WTC11 (cell line): ENCODE data around the gene GLI2. TPM values are rescaled to one million over a fixed set of nuclear protein-coding genes. Genes with fewer than 3 reads are reported as not detected.

Experiments used
- ATAC-seq: fragments of 200-7000 bp; cut with Tn5 transposase; 2 replicates; pipeline ENCODE4 v1.10.0; 2021; ENCODE audit warnings: mild to moderate bottlenecking, moderate library complexity
- CTCF ChIA-PET: fragments of 300-600 bp; sonication (Branson Sonifier 250); formaldehyde crosslinking; loops from one replicate; lab custom pipeline; 2021; ENCODE audit warnings: antibody characterized with exemption; lab: Charles Lee
- POLR2A ChIA-PET: fragments of 350-600 bp; sonication (Branson Sonifier 250); formaldehyde crosslinking; loops from one replicate; lab custom pipeline; 2021; ENCODE audit warnings: antibody characterized with exemption; lab: Charles Lee
- DNase-seq: peaks from one replicate; pipeline ENCODE4 v3.0.0; 2021; ENCODE audit warnings: low spot score
- H3K27ac Mint-ChIP-seq: 2 replicates; pipeline ENCODE4 v1.8.0; 2021; ENCODE audit warnings: mixed read lengths
- H3K27me3 Mint-ChIP-seq: 2 replicates; pipeline ENCODE4 v1.8.0; 2021; ENCODE audit warnings: low read depth, mild to moderate bottlenecking, moderate library complexity, mixed read lengths
- H3K36me3 Mint-ChIP-seq: 2 replicates; pipeline ENCODE4 v1.8.0; 2021; ENCODE audit warnings: mixed read lengths
- H3K4me1 Mint-ChIP-seq: 2 replicates; pipeline ENCODE4 v1.8.0; 2022; ENCODE audit warnings: mixed read lengths
- H3K4me3 Mint-ChIP-seq: 2 replicates; pipeline ENCODE4 v1.8.0; 2021; ENCODE audit warnings: mild to moderate bottlenecking, moderate library complexity, mixed read lengths
- H3K9me3 Mint-ChIP-seq: 2 replicates; pipeline ENCODE4 v1.8.0; 2021; ENCODE audit warnings: mixed read lengths
- AR ChIP-seq: fragments of 250-450 bp; sonication (Bioruptor Pico); IDR thresholded peaks from 2 replicates; pipeline ENCODE4 v1.9.0; 2021; ENCODE audit warnings: mild to moderate bottlenecking
- ATF3 ChIP-seq: sonication (generic); formaldehyde crosslinking; conservative IDR thresholded peaks from 2 replicates; pipeline ENCODE4 v1.8.1; 2022; ENCODE audit warnings: mild to moderate bottlenecking, missing genetic modification reagents
- CREB1 ChIP-seq: sonication (generic); formaldehyde crosslinking; IDR thresholded peaks from 2 replicates; pipeline ENCODE4 v1.8.0; 2023; ENCODE audit warnings: mild to moderate bottlenecking, missing genetic modification reagents
- E2F5 ChIP-seq: sonication (generic); formaldehyde crosslinking; IDR thresholded peaks from 2 replicates; pipeline ENCODE4 v1.8.1; 2022; ENCODE audit warnings: mild to moderate bottlenecking, moderate library complexity, missing genetic modification reagents
- ESRRA ChIP-seq: sonication (generic); formaldehyde crosslinking; IDR thresholded peaks from 2 replicates; pipeline ENCODE4 v1.8.1; 2022; ENCODE audit warnings: mild to moderate bottlenecking, missing genetic modification reagents, borderline replicate concordance
- GRHL2 ChIP-seq: fragments of 250-450 bp; sonication (Bioruptor Pico); IDR thresholded peaks from 2 replicates; pipeline ENCODE4 v1.8.0; 2022; ENCODE audit warnings: mild to moderate bottlenecking, moderate library complexity; ENCODE audit not compliant: insufficient replicate concordance, severe bottlenecking
- JAZF1 ChIP-seq: fragments of 250-450 bp; sonication (Bioruptor Pico); IDR thresholded peaks from 2 replicates; pipeline ENCODE4 v1.9.0; 2021; ENCODE audit warnings: moderate library complexity, mild to moderate bottlenecking, inconsistent platforms
- MYBL2 ChIP-seq: sonication (generic); formaldehyde crosslinking; IDR thresholded peaks from 2 replicates; pipeline ENCODE4 v1.8.1; 2023; ENCODE audit warnings: mild to moderate bottlenecking, moderate library complexity, missing genetic modification reagents
- NFE2L1 ChIP-seq: sonication (generic); formaldehyde crosslinking; IDR thresholded peaks from 2 replicates; pipeline ENCODE4 v1.8.1; 2023; ENCODE audit warnings: missing genetic modification reagents
- NFYB ChIP-seq: sonication (generic); formaldehyde crosslinking; conservative IDR thresholded peaks from 2 replicates; pipeline ENCODE4 v1.8.0; 2022; ENCODE audit warnings: low read depth, missing genetic modification reagents
- NR3C1 ChIP-seq: sonication (generic); formaldehyde crosslinking; conservative IDR thresholded peaks from 2 replicates; pipeline ENCODE4 v1.8.1; 2023; ENCODE audit warnings: low read depth, mild to moderate bottlenecking, missing genetic modification reagents
- OVOL2 ChIP-seq: fragments of 250-450 bp; sonication (Bioruptor Pico); IDR thresholded peaks from 2 replicates; pipeline ENCODE4 v1.9.0; 2021; ENCODE audit warnings: mild to moderate bottlenecking, borderline replicate concordance
- SMAD3 ChIP-seq: sonication (generic); formaldehyde crosslinking; IDR thresholded peaks from 2 replicates; pipeline ENCODE4 v1.8.0; 2022; ENCODE audit warnings: missing genetic modification reagents, mild to moderate bottlenecking, borderline replicate concordance
- SOX15 ChIP-seq: fragments of 250-450 bp; sonication (Bioruptor Pico); IDR thresholded peaks from 2 replicates; pipeline ENCODE4 v1.9.0; 2021; ENCODE audit warnings: mild to moderate bottlenecking
- ZNF138 ChIP-seq: sonication (generic); formaldehyde crosslinking; conservative IDR thresholded peaks from 2 replicates; pipeline ENCODE4 v1.8.1; 2022; ENCODE audit warnings: mild to moderate bottlenecking, moderate library complexity, missing genetic modification reagents
- ZNF317 ChIP-seq: sonication (generic); formaldehyde crosslinking; IDR thresholded peaks from 2 replicates; pipeline ENCODE4 v1.8.1; 2023; ENCODE audit warnings: low read depth, mild to moderate bottlenecking, moderate library complexity, missing genetic modification reagents, borderline replicate concordance
- ZNF423 ChIP-seq: fragments of 250-450 bp; sonication (Bioruptor Pico); IDR thresholded peaks from 2 replicates; pipeline ENCODE4 v2.1.2; 2022; ENCODE audit warnings: mild to moderate bottlenecking, moderate library complexity
- ZNF671 ChIP-seq: fragments of 250-450 bp; sonication (Bioruptor Pico); IDR thresholded peaks from 2 replicates; pipeline ENCODE4 v1.8.0; 2021; ENCODE audit warnings: mild to moderate bottlenecking
- total RNA-seq: library from RNA; stranded (reverse); gene quantifications from 3 replicates; pipeline ENCODE4 v1.2.3, GENCODE V29; 2021
- TF ChIP-seq, protein P1 (sequence below): sonication (generic); formaldehyde crosslinking; IDR thresholded peaks from 2 replicates; pipeline ENCODE4 v1.8.1; 2022; ENCODE audit warnings: mild to moderate bottlenecking, missing genetic modification reagents, moderate library complexity, borderline replicate concordance
- TF ChIP-seq, protein P2 (sequence below): fragments of 250-450 bp; sonication (Bioruptor Pico); IDR thresholded peaks from 2 replicates; pipeline ENCODE4 v1.8.0; 2021; ENCODE audit warnings: mild to moderate bottlenecking

The GLI2 gene
- total RNA-seq, 1 experiment from 2014 or later = 60.9 TPM

GRCh38 chr2:120700659-120701058, 35.0 kb upstream of the GLI2 start:
- H3K4me3 Mint-ChIP-seq = no peak overlapping the region
- CTCF ChIA-PET = interaction anchor here (0.9 to 2.5 kb wide), 4 partner anchors 10 to 258 kb away, joined by 3 to 10 read pairs (median 4); no protein-coding TSS in a partner anchor
- H3K27ac Mint-ChIP-seq = no peak overlapping the region
- peaks cover 38% of the 10 kb centered on the region for H3K27me3 Mint-ChIP-seq
- peaks cover 57% of the 10 kb centered on the region for H3K4me1 Mint-ChIP-seq
- POLR2A ChIA-PET = interaction anchor here (1.3 kb wide), 1 partner anchor 37 kb away, joined by 3 read pairs; no protein-coding TSS in a partner anchor
- no peak for TF ChIP-seq ZNF423 (CRISPR knock-in tag)
- TF ChIP-seq, protein P1, sequence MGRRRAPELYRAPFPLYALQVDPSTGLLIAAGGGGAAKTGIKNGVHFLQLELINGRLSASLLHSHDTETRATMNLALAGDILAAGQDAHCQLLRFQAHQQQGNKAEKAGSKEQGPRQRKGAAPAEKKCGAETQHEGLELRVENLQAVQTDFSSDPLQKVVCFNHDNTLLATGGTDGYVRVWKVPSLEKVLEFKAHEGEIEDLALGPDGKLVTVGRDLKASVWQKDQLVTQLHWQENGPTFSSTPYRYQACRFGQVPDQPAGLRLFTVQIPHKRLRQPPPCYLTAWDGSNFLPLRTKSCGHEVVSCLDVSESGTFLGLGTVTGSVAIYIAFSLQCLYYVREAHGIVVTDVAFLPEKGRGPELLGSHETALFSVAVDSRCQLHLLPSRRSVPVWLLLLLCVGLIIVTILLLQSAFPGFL (CRISPR knock-in tag) = no peak
- TF ChIP-seq, protein P2, sequence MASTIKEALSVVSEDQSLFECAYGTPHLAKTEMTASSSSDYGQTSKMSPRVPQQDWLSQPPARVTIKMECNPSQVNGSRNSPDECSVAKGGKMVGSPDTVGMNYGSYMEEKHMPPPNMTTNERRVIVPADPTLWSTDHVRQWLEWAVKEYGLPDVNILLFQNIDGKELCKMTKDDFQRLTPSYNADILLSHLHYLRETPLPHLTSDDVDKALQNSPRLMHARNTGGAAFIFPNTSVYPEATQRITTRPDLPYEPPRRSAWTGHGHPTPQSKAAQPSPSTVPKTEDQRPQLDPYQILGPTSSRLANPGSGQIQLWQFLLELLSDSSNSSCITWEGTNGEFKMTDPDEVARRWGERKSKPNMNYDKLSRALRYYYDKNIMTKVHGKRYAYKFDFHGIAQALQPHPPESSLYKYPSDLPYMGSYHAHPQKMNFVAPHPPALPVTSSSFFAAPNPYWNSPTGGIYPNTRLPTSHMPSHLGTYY (CRISPR knock-in tag) = no peak
- no peak for TF ChIP-seq SMAD3
- no peak for TF ChIP-seq JAZF1 (CRISPR knock-in tag)
- TF ChIP-seq ESRRA (CRISPR knock-in tag) = no peak
- TF ChIP-seq E2F5 (CRISPR knock-in tag) = no peak
- TF ChIP-seq MYBL2 (CRISPR knock-in tag) = no peak
- TF ChIP-seq NFYB (CRISPR knock-in tag) = no peak
- TF ChIP-seq AR (CRISPR knock-in tag) = no peak
- TF ChIP-seq ZNF138 = no peak
- no peak for TF ChIP-seq ATF3 (CRISPR knock-in tag)
- no peak for TF ChIP-seq NFE2L1
- TF ChIP-seq NR3C1 (CRISPR knock-in tag) = no peak
- no peak for TF ChIP-seq GRHL2 (CRISPR knock-in tag)
- ATAC-seq (no peak), DNase-seq (no peak)
- no peaks in the 10 kb centered on the region for H3K36me3 Mint-ChIP-seq
- H3K9me3 Mint-ChIP-seq = no peaks in the 10 kb centered on the region

- ATAC-seq (no peak), DNase-seq (no peak)
- POLR2A ChIA-PET = no interaction called here
- H3K27me3 Mint-ChIP-seq = peaks cover 40% of the 10 kb centered on the region
- no peaks in the 10 kb centered on the region for H3K9me3 Mint-ChIP-seq
- H3K4me3 Mint-ChIP-seq = no peak overlapping the region
- TF ChIP-seq ZNF423 (CRISPR knock-in tag) = no peak
- TF ChIP-seq OVOL2 = no peak
- TF ChIP-seq, all 79 proteins: peak for 0
- H3K27ac Mint-ChIP-seq = no peak overlapping the region
- H3K36me3 Mint-ChIP-seq = no peaks in the 10 kb centered on the region
- CTCF ChIA-PET = interaction anchor here (0.6 to 2.5 kb wide), 6 partner anchors 9 to 358 kb away, joined by 3 to 10 read pairs (median 4); no protein-coding TSS in a partner anchor
- peaks cover 55% of the 10 kb centered on the region for H3K4me1 Mint-ChIP-seq
These were observed 34.6 kb upstream of the GLI2 start for GRCh38 chr2:120701096-120701495.

- Mint-ChIP-seq H3K36me3 (no peaks in the 10 kb centered on the region), H3K4me1 (peaks cover 55% of the 10 kb centered on the region), H3K4me3 (no peak overlapping the region), H3K27me3 (peaks cover 40% of the 10 kb centered on the region), H3K9me3 (no peaks in the 10 kb centered on the region), H3K27ac (no peak overlapping the region)
- POLR2A ChIA-PET = interaction anchor here (1.1 kb wide), 1 partner anchor 36 kb away, joined by 4 read pairs; no protein-coding TSS in a partner anchor
- ATAC-seq (no peak), DNase-seq (no peak)
- CTCF ChIA-PET = interaction anchor here (0.6 to 2.5 kb wide), 6 partner anchors 9 to 358 kb away, joined by 3 to 10 read pairs (median 4); no protein-coding TSS in a partner anchor
- TF ChIP-seq E2F5 (CRISPR knock-in tag) (no peak), ZNF671 (CRISPR knock-in tag) (no peak), ZNF317 (no peak), CREB1 (CRISPR knock-in tag) (no peak), SOX15 (CRISPR knock-in tag) (no peak), MYBL2 (CRISPR knock-in tag) (no peak)
- TF ChIP-seq, protein P1 (CRISPR knock-in tag) = no peak
These were observed 34.2 kb upstream of the GLI2 start for GRCh38 chr2:120701499-120701898.
